Activated CD8-positive, alpha-beta memory T cell treated with anti-CD3 and anti-CD28 coated beads for 4 hours (primary cell): ENCODE measurements around the gene SMAP1.
"Not testable (repeated sequence)": the region's sequence is repeated elsewhere in the genome, so short reads cannot be mapped to it uniquely, and the experiment has no call there.

Experiments used
- DNase-seq, 2 donors: peaks; one replicate each; pipeline ENCODE4 v3.0.0-alpha.2; 2020; ENCODE audit warnings: low read depth in 2 of 2

The SMAP1 gene

DNA sequence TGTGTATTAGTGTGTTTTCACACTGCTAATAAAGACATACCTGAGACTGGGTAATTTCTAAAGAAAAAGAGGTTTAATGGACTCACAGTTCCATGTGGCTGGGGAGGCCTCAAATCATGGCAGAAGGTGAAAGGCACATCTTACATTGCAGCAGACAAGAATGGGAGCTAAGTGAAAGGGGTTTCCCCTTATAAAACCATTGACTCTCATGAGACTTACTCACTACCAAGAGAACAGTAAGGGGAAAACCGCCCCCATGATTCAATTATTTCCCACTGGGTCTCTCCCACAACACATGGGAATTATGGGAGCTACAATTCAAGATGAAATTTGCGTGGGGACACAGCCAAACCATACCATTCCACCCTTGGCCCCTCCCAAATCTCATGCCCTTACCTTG is 73.1 kb downstream of the SMAP1 start:
- DNase-seq = not testable (repeated sequence)

DNA sequence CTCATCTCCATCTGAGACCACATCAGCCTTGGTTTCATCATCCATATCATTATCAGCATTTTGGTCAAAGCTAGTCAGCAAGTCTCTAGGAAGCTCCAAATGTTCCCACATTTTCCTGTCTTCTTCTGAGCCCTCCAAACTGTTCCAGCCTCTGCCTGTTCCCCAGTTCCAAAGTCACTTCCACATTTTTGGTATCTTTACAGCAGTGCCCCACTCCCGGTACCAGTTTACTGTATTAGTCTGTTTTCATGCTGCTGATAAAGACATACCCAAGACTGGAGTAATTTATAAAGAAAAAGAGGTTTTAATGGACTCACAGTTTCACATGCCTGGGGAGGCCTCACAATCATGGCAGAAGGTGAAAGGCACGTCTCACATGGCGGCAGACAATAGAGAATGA is 74.8 kb downstream of the SMAP1 start:
- not testable (repeated sequence) for DNase-seq

DNA sequence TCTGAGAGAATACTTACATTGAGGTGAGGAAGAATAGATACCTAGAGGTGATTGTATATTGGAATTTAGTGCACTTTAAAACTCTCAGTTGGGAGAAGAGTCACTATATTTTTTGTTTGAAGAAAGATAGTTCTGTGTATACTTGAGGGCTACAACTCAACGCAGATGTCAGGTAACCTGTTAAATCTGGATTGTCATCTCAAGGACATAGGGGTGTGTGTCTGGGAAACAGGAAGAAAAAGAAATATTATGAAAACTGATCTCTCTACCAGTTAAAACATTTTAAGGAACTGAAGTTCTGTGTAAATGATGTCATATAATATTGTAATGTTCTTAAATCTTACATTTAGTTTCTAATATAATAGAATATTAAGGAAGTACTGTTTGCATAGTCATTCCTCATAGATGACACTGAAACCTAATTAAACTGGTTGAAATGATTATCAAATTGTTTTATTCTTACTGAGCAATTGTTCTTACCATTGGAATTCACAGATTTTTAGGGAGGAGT is 86.2 kb downstream of the SMAP1 start:
- no peak for DNase-seq

DNA sequence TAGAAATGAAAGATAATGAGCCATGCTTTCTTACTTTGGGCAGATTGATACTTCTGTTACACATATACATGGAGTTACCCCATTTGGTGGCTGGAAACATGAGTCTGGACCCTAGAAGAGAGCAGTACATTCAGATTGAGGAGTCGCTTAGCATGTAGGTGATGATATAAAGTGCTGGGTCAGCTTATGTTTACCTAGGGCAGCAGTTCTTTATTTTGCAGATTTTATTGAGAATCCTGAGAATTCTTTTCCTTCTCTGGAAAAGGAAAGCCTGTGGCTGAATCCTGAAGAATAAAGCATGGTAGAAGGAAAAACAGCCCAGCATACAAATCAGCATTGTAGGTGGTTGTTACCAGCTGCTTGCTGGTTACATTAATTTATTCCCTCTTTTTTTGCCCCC is 91.2 kb downstream of the SMAP1 start:
- no peak for DNase-seq

DNA sequence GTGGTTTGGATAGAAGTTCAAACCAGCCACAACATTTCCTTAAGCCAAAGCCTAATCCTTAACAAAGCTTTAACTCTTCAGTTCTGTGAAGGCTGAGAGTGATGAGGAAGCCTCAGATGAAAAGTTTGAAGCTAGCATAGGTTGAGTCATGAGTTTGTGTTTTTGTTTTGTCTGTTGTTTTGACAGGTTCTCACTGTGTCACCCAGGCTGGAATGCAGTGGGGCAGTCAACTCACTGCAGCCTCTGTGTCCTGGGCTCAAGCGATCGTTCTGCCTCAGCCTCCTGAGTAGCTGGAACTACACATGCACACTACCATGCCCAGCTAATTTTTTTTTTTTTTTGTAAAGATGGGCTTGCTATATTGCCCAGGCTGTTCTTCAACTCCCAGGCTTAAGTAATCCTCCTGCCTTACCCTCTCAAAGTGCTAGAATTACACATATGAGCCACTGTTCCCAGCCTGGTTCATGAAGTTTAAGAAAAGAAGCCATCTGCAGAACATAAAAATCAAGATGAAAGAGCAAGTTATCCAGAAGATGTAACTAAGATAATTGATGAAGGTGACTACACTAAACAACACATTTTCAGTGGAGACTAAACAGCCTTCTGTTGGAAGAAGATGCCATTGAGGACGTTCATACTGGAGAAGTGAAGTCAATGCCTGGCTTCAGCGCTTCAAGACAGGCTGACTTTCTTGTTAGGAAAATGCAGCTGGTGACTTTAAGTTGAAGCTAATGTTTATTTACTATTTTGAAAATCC is 96.2 kb downstream of the SMAP1 start:
- DNase-seq = no peak

DNA sequence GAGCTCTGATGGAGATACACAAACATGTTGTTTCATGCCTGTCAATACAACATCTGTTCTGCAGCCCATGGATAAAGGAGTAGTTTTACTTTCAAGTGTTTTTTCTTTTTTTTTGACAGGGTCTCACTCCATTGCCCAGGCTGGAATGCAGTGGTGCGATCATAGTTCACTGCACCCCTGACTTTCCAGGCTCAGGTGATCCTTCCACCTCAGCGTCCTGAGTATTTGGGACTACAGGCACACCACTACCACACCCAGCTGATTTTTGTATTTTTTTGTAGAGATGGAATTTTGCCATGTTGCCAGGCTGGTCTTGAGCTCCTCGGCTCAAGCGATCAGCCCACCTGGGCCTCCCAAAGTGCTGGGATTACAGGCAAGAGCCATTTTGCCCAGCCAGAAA is 97.0 kb downstream of the SMAP1 start:
- DNase-seq = no peak

DNA sequence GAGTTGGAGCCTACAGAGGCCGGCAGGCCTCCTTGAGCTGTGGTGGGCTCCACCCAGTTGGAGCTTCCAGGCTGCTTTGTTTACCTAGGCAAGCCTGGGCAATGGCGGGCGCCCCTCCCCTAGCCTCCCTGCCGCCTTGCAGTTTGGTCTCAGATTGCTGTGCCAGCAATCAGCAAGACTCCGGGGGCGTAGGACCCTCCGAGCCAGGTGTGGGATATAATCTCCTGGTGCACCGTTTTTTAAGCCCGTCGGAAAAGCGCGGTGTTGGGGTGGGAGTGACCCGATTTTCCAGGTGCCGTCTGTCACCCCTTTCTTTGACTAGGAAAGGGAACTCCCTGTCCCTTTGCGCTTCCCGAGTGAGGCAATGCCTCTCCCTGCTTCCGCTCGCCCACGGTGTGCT is 103.7 kb downstream of the SMAP1 start:
- not testable (repeated sequence) for DNase-seq

DNA sequence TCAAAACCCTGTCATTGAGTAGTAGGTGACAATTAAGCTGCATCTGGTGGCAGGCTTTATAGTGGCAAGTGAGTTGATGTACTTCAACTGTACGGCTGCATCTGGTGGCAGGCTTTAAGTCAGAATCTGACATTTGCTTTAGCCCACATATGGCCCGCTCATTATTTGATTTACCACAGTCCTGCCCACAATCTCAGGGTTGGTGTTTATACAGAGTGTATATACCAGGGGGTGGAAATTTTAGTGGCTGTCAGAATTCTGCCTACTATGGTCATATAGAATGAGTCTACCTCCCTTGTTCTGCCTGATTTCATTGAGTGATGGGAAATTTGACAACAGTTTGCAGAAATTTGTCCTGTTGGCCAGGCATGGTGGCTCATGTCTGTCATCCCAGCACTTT is 112.3 kb downstream of the SMAP1 start:
- DNase-seq = no peak

DNA sequence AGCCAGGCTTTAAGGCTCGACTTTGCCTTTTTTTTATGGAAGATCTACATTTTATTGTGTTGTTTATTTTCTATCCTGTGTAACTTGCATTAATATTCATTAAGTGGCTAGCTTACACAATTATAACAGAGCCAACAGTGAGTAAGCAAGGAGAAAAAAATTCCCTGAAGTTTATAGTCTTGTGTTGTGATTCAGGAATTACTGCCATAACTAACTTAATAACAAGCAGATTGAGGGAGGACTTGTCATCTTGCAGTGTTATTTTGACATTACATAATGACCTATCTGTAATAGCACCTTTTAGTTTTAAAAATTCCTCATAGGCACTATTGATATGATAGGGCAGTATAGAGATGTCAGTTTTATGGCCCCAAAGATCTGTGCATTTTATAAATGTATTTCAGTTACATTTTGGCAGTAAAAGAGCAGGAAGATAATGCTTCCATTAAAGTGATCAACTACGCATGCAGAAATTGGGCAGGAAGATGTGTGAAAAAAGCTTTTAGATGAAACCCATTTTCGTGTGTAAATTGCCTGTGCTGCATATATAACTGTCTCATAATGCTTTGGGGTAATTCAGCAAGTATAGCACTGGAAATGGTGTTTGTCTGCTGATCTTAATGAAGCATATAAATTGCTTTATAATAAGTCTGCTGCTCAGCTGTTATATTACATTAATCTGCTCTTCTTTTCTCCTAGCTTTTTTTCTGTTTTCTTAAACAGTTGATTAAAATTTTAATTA is 123.0 kb downstream of the SMAP1 start:
- no peak for DNase-seq

DNA sequence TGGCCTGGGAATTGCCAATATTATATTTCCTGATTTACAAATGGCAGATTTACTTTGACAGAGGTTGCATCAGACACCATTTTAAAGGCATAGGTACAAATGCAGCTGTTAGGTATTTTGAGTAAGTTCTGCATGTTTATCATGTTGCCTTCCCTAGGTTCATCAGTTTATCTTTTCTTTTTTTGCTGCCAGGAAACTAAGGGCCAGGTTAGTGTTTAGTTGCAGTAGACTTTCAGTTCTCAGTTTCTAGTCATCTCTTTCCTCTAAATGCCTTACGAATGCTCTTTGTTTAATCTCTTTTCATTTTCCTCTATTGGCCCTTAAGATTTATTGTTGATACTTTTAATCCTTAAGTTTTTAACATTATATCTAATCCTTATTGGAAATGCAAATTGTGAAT is 129.9 kb downstream of the SMAP1 start:
- DNase-seq = no peak

DNA sequence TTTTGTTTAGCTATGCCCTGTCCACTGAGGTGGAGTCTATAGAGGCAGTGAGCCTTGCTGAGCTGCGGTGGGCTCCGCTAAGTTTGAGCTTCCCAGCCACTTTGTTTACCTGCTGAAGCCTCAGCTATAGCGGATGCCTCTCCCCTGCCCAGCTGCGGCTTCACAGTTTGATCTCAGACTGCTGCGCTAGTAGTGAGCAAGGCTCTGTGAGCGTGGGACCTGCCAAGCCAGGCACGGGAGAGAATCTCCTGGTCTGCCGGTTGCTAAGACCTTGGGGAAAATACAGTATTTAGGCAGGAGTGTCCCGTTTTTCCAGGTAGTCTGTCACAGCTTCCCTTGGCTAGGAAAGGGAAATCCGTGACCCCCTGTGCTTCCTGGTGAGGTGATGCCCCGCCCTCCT is 138.4 kb downstream of the SMAP1 start:
- DNase-seq = no peak

DNA sequence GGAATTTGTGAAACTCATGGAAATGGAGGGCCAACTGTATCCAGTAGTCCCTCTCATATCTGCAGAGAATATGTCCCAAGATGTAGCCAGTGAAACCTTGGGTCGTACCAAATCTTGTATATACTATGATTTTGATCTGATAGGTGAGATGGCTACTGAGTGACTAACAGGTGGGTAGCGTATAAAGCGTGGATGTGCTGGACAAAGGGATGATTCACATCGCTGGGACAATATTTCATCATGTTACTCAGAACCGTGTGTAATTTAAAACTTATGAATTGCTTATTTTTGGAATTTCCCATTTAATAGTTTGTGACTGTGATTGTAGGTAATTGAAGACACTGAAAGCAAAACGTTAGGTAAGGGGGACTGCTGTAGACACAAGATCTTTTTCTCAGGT is 144.1 kb downstream of the SMAP1 start:
- no peak for DNase-seq

DNA sequence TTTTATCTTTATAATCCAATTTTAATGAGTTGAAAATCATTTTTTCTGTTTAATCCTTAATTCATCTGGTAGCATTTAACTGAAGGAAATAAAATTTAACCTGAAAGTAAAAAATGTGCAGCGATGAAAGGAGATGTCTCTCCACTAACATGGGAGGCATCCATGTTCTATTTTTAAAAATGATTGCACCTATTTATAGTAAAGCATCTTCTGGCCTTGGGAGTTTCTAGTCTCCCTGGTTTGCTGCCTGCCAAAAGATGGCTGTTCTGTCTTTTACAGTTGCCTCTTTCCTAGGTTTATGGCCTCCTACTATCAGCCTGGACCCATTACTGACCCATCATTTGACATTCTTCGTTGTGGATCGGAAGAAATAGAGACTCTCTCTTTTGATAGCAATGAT is 146.2 kb downstream of the SMAP1 start:
- DNase-seq = no peak

DNA sequence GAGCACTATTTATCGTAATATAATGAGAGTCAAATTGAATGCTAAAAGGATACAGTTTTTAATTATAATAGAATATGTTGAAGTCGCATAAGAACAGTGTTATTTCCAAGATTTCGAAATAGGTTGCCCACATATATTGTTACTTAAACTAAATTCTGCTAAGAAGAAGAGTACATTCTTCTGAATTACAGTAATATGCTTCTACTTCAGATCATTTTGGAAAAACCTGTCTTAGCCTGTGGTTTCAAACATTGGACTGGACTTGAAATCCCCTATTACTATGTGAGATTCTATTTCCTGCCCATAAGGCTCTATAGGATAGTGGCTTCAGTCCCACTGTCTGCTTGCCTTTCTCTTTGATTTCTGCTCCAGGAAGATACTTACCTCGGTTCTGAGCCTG is 152.0 kb downstream of the SMAP1 start:
- no peak for DNase-seq

DNA sequence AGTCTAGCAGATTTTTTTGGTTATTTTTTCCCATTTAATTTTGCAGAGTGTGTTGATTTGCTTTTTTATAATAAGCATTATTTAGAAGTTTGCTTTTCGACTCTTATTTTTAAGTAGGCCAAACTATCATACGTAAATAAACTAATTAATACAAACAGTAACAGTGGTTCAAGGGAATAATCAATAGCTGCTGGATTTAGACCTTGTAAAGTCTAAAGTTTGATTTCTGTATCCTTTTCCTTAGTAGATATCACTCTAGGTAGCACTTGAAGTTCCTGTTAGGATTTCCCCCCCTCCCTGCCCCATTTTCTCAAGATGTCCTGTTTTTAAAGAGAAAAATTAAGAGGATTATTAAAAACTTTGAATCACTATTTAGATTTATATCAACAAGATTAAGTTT is 153.1 kb downstream of the SMAP1 start:
- no peak for DNase-seq

DNA sequence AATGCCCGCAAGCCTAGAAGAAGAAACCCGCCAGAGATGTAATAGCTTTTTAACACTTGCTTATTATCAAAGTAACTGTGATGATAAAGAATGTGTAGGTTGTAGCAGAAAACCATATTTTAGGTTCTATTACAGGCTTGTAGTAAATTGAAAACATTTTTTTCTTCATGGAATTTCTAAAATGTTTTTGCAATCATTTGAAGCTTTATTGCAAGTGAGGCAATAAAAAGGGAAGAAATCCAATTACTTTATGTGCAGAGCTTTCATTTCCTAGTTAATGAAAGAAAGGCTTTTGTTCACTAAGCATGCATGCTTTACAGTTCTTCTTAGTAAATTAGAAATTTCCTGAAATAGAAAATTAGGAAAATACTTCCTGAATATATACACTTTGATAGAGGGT is 154.1 kb downstream of the SMAP1 start:
- no peak for DNase-seq

DNA sequence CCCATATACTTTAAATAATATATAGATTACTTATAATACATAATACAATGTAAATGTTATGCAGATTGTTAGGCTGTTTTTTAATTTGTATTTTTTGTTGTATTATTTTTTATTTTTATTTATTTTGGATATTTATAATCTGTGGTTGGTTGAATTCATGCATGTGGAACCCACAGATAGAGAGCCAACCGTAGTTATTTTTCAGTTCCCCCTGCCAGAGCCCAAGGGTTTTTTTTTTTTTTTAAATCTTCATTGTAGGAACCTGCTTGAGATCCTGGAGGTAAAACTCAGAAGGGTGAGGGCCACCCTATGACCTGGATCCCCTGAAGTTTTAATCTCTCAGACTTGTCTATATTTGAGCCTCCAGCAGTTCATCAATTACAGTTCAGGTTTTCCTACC is 156.0 kb downstream of the SMAP1 start:
- DNase-seq = no peak

DNA sequence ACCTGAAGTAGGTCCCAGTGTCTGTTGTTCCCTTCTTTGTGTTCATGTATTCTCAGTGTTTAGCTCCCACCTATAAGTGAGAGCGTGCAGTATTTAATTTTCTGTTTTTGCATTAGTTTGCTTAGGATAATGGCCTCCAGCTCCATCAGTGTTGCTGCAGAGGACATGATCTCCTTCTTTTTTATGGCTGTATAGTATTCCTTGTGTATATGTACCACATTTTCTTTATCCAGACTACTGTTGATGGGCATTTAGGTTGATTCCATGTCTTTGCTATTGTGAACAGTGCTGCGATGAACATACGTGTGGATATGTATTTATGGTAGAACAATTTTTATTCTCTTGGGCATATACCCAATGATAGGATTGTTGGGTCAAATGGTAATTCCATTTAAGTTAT is 163.7 kb downstream of the SMAP1 start:
- no peak for DNase-seq

DNA sequence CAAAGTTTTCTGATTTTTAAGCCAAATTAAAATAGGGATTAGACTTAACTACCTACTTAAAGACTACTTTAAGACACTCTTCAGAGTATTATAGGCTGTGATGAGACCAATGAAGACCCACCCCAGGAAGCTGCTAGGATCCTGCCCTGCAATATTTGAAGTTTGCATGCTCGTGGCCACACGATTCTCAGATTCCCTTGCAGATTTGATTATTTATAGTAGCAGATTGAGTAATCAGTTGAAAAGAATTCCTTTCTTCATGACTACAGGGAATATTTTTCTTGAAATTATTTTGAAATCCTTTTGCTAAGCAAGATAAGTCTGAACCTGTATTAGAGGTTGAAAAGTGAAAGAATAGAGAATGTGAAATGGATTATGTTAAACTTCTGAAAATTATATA is 166.8 kb downstream of the SMAP1 start:
- DNase-seq = no peak

DNA sequence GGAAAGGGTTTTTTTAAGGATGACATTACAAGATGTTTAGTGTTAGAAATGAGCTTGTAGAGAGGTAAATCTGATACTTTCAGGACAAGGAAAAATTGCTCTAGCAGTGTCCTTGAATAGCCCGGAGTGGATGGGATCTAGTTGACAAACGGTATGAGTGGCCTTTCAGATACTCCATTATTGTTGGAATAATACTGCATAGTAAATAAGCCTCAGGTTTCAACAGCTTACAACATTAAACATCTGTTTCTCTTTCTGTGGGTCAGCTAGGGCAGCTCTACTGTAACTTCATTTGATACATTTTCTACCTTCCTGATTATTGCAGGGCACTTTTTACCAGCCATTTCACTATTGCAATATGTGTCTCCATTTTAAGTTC is 171.2 kb downstream of the SMAP1 start:
- DNase-seq = no peak

DNA sequence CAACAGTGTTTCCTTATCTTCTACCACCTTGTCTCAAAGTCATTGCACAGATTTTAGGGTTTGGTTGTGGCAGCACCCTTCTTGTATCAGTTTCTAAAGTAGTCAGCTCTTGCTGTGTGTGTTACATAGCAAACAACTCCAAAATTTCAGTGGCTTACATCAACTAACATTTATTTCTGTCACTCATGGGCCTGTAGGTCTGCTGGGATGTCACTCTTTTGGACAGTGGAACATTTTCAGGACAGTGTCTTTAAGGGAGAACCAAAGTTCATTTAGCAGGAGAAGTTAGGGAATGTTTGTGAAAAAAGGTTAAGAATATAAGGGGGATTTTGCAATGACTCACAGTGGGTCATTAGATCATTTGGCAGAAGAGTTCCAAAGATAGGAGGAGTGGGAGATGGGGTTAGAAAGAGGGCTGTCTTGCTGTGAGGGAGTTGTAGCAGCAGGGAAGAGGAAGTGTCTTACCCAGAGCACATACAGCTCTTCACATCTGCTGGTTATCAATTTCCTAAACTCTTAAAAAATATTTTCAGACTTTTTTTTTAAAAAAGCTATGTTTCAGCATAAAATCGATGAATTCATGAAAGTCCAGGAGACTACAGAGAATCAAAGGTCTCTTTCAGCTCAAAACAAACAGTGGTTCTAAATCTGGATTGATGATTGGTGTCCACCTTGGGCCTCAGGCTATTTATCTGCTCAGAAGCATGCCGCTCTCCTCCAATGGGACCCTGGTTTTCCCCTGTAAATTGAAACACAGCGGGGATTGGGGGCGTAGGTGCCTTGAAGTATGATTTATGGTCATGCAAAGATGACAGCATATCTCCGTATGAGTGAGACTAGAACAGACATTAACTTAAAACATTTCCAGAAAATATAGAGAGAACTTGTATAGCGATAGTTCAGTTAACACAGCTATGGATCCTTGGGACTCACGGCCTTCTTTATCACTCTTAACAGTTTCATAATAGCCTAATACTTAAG is 171.9 kb downstream of the SMAP1 start:
- no peak for DNase-seq

DNA sequence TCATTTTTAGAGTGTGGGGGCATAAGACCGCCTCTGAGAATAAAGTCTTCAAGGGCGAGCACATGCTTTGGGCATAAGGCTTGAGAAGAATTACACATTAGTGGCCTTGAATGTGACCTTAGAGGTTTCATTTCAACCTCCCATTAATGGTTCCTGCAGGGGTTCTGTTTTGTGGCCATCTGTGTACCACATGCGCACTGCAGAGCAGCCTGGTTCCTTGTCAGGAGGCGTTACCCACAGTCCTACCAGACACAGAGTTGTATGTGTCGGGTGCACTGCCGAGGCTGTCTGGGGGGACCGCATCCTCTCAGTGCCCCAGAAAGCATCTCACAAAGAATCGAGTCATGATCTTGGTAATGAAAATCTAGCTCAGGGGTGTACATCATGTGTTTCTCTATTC is 173.4 kb downstream of the SMAP1 start:
- DNase-seq = no peak
